SW 1271 (cell line): Measurements from ENCODE around the gene COL5A1.

Experiments used
- DNase-seq, 2 experiments: peaks; one replicate each; lab custom pipeline; 2025; lab: John Stamatoyannopoulos, UW

COL5A1 gene

GRCh38 chr9:134744385-134745295 lies 103.0 kb downstream of the COL5A1 start:
- DNase-seq = no peak

DNA sequence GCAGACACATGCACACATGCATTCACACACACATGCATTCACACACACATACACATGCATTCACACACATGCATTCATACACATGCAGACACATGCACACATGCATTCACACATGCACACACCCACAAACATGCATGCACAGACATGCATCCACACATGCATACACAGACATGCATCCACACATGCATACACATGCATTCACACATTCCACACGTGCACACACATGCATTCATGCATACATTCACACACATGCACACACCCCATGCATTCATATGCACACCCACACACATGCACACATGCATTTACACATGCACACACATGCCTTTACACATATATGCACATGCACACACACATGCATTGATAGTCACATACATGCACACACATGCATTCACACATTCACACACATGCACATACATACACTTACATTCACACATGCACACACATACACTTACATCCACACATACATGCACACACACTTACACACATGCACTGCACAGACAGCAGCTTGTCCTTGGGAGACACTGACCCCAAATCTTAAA lies 106.4 kb downstream of the COL5A1 start:
- DNase-seq = no peak

DNA sequence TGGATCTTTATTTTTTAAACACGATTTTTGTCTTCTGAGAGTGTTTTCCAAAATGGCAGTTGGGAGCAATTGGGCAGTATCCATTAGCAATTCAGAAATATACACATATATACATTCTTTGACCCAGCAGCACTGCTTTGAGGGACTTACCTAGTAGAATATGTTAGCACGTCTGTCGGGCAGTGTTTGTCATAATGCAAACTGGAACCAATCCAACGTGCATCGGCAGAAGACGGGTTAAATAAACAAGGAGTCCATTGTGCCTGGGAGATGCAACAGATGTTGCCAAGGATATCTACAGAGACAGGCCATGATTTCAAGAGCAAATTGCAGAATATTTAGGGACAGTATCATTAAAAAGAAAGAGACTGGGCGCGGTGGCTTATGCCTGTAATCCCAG lies 107.0 kb downstream of the COL5A1 start:
- no peak for DNase-seq

DNA sequence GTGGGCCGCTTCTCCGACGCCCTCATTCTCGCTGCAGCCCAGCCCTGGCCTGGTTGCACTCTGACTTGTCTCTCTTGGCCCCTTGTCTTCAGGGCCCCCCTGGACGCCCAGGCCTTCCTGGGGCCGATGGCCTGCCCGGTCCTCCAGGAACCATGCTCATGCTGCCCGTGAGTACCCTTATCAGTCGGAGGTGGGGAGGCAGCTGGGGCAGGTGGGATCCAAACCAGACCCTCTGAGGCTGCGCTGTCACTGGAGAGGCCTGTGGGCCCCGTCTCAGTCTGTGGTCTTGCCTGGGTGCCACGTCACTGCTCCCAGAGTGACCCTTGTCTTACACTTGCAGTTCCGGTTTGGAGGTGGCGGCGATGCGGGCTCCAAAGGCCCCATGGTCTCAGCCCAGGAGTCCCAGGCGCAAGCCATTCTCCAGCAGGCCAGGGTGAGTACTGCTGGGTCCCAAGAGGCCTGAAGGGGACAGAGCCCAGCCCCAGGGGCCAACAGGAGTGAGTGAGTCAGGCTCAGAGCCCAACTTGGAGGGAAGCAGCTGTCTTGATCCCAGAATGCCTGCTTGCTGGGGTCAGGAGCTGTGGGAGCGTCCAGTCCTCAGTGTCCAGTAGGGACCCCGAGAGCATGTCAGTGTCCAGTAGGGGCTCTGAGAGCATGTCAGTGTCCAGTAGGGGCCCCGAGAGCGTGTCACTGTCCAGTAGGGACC lies 109.0 kb downstream of the COL5A1 start:
- no peak for DNase-seq

- DNase-seq = no peak
Observed at GRCh38 chr9:134751622-134752021, 110.0 kb downstream of the COL5A1 start.

- DNase-seq = no peak
Observed at GRCh38 chr9:134752471-134753168, 111.0 kb downstream of the COL5A1 start.

- DNase-seq = no peak
Observed at GRCh38 chr9:134753191-134753590, 111.6 kb downstream of the COL5A1 start.

GRCh38 chr9:134755221-134755907 lies 113.8 kb downstream of the COL5A1 start:
- no peak for DNase-seq

DNA sequence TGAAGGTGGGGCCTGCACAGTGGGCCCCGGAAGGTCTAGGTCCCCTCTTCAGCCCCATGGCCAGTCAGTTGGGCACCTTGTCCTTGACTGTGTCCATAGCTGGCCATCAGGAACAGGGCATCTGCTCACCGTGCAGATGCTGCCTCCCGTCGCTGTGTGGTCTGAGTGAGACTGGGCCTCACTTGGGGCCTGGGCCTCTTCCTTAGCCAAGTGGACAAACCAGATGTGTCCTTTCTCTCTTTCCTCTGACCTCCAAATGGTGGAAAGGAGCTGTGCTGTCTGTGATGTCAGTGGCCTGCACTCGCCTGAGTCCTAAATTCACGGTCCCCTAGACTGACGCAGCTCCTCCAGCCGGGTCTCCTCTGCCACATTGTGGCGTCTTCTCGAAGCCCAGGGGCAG lies 114.5 kb downstream of the COL5A1 start:
- DNase-seq = no peak

GRCh38 chr9:134757216-134757975 lies 115.8 kb downstream of the COL5A1 start:
- DNase-seq = no peak

- no peak for DNase-seq
Observed at GRCh38 chr9:134758949-134759607, 117.5 kb downstream of the COL5A1 start.

DNA sequence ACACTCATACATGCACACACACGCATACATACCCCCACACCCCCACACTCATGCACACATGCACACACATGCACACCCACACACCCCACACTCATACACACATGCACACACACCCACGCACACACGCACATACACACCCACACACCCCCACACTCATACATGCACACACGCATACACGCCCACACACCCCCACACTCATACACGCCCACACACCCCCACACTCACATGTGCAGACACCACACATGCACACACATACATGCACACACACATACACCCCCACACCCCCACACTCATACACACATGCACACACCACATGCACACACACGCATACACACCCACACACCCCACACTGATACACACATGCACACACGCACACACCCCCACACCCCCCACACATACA lies 118.3 kb downstream of the COL5A1 start:
- no peak for DNase-seq

- no peak for DNase-seq
Observed at GRCh38 chr9:134760750-134761420, 119.3 kb downstream of the COL5A1 start.

DNA sequence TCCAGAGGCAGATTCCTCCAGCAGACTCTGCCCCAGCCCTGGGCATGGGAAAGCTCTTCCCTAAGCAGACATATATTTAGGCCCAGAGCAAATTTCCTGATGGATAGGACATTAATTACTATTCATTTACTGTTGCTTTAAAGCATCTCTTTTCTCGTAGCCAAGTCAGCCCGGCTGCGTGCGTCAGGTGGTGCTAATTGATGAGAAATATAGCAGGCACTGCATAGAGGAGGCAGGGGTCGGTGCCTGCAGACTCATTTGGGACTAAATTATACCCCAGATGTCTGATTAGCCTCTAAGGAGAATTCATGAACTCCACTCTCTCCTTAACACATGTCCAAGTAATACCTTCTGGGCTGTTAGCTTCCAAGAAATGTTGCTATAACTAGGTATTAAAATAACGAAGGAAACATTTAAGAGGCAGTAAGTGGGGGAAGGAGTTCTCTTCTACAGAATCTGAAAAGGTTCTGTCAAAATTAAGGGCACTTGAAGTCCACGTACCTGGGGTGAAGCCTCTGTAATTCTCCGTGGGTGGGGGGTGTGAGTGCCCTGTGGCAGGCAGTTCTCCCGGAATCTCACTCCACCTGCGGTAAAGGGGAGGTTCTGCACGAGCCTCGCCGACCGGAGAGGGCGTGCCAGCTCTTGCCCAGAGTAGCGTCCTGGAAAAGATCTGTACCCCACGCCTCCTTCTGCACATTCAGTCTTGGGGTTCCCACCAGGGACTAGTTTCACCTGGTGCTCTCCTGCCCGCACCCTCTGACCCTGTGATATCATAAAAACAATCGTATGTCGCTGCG lies 123.1 kb downstream of the COL5A1 start:
- no peak for DNase-seq

DNA sequence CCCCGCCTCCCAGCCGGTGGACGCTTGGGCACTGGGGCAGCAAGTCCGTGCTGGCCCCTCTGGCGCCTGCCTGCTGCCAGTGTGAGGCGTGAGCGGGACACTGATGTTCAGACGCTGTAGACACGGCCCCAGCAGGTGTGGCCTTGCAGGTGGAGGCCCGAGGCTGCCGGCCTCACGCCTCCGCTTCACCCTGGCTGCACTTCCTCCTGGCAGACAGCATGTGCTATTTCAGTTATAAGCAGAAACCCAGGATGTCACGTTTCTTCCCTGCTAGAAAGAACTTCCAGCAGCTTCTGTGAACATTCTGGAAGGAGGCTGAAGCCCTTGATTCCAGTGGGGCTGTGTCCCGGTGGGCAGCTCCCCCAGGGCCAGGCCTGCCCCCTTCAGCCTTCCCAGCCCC lies 124.2 kb downstream of the COL5A1 start:
- no peak for DNase-seq

- no peak for DNase-seq
Observed at GRCh38 chr9:134766587-134766986, 125.0 kb downstream of the COL5A1 start.

DNA sequence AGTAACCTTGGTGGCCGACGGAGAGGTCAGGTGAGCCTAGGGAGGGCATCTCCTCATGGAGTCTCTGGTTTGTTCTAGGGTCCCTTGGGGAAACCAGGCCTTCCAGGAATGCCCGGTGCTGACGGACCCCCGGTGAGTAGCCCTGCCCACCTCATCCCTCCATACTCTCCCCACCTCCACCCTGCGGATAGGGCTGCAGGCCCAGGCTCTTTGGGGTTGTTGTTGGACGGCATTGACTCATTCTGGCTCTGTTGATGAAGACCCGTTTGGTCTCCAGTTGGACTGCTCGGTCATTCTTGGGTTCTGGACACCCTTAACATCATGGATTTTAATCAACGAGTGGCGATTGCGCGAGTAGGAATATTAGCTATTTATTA lies 126.7 kb downstream of the COL5A1 start:
- no peak for DNase-seq

GRCh38 chr9:134768709-134769351 lies 127.2 kb downstream of the COL5A1 start:
- no peak for DNase-seq
